HG03139 (cell line): ENCODE measurements around the gene NYAP2.

Experiments used
- ATAC-seq: cut with Tn5 transposase; IDR thresholded peaks from one replicate; pipeline ENCODE4 v1.9.1; 2021; ENCODE audit not compliant: unreplicated experiment

NYAP2 gene

DNA sequence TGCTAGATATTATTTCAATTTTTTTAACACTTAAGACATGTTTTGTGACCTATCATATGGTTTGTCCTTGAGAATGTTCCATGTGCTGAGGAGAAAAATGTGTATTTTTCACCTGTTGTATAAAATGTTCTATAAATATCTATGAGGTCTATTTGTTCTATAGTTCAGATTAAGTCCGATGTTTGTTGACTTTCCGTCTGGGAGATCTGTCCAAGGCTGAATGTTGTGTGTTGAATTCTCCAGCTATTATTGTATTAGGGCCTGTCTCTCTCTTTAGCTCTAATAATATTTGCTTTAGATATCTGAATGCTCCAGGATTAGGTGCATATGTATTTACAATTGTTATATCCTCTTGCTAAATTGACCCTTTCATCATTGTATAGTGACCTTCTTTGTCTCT, 144.1 kb downstream of the NYAP2 start:
- no peak for ATAC-seq

DNA sequence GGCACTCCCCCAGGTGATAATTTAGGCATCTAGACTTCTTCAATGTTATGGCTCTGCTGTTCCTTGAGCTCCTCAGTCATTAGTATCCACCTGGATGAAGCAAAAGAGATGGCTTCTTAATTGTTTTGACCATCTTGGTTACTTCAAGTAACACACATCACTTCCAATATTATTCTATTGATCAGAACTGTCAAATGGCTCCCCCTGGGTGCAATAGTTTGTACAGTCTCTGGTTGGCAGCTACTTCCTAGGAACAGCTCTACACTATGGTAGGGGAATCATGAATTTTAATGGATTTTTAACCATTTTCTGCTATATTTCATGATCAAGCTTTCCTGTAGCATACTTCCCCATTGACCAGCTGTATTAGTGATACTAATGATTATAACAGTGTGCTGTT, 157.0 kb downstream of the NYAP2 start:
- ATAC-seq: no peak

DNA sequence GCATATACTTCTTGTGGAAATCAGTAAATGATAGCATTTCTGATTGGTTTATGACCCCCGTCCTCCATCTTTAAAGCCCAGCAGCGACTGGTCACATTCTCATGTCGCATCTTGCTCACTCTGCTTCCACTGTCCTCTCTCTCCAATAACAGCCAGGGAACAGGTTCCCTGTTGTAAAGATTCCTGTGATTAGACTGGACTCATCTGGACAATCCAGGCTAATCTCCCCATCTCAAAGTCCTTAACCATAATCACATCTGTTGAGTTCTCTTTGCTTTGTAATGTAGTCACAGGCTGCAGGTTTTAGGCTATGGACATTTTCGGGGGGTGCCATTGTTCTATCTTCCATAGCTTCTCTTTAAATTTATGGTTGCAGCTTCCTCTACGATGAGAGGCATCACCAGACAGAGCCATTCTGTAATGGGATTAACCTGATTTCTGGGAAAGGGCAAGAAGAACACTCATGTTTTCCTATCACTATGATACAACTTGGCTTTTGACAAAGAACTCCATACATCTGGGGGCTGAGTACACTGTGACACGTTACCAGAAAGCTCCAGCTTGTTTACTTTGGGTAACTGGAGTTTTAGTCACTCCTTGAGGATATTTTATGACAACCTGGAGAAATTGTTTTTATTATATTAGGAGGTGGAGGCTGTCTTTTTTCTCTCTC, 159.0 kb downstream of the NYAP2 start:
- ATAC-seq: no peak

DNA sequence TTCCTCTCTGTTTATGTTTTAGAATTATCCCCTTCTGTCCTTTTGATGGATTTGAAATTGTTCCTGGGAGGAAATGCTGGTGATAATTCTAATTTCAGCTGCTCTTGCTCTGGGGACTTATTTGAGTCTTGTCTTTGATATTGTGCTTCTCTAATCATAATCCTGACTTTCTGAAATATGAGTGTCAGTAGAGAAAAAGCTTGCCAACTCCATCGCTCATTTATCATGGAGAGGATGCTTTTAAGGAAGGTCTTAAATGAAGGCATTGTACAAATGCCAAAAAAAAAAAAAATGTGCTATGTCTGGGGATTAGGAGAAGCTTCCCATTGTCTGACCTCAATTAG, 159.5 kb downstream of the NYAP2 start:
- ATAC-seq: no peak

DNA sequence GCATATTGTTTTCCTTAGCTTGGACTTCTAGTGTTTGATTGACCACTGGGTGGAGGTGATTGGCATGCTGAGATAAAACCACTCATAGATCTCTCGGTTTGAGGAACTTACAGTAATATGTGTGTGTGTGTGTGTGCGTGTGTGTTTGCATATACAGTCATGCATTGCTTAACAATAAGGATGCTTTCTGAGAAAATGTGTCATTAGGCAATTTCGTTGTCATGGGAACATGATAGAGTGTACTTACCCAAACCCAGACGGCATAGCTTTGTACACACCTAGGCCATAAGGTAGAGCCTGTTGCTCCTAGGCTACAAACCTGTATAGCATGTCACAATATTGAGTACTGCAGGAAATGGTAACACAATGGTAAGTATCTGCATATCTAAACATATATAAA, 167.3 kb downstream of the NYAP2 start:
- ATAC-seq: no peak

DNA sequence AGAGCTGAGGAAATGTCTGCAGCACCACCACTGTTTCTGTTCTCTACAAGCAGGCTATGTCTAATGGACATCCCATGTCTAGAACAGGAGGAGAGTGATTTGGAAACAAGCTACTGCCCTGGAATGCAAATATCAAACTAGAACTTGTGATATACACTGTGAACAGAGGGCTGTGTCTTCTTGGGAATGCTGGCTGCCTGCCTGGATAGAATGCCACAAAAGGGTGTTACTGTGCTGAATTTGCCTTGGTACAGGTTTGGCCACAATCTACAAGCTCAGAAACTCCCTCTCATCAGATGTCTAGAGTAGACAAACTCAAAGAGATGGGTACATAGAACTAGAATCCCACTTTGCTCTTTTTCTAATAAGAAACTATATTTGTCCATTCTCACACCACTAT, 170.5 kb downstream of the NYAP2 start:
- ATAC-seq: no peak

DNA sequence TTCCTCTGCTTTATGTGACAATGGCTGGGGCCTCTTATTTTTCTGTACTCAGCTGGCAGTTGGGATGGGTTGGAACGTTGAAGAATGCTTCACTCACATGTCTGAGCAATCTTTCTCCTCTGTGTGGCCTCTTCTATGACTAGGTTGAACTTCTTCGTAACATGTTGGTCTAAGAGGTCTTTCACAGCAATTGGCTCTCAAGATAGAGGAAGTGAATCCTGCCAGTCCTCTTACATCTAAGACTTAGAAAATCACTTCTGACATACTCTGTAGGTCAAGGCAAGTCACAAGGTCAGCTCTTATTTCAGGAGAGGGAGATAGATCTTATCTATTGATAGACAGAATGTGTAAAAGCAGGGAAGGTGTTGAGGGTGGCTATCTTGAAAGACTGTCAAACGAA, 174.1 kb downstream of the NYAP2 start:
- no peak for ATAC-seq

DNA sequence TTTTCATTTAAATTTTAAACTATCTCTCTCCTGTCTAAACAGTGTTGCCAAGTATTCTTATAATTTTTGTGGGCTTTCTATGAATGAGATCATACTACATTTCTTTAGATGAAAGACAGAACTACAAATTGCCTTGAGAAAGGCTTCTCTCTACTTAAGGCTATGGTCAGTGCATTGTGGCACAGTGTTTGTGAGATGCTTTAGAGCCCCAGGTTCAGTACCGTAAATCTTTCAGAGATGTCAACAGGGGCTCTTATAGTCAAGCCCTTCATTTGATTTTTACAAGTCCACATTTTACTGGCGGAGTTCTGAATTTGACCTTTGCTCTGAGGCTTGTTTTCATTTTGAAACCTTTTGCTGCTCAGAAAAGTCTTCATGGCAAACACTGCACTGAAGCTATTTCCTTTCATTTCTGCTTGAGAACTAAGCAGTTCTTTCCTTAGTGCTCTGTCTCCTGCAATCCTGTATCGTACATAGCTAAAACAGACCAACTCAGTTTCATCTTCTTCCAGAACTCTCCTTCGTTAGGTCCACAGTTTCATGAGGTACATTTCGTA, 175.2 kb downstream of the NYAP2 start:
- ATAC-seq: no peak

DNA sequence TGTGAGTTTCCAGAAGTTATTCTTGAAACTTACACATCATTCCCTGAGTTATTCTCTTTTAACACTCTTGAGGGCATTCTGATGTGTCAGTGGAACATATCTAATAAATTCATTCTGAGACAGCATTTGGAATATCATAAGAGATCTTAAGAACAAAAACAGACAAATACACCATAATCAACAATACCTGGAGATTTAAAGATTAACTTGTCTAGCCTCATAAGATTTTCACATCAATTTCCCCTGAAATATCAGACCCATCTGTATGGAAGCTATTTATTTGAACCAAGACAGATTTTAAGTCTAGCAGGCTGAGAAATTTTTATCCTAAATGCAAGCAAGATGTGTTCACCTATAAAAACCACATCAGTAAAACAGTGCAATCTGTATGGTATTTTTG, 181.6 kb downstream of the NYAP2 start:
- no peak for ATAC-seq

DNA sequence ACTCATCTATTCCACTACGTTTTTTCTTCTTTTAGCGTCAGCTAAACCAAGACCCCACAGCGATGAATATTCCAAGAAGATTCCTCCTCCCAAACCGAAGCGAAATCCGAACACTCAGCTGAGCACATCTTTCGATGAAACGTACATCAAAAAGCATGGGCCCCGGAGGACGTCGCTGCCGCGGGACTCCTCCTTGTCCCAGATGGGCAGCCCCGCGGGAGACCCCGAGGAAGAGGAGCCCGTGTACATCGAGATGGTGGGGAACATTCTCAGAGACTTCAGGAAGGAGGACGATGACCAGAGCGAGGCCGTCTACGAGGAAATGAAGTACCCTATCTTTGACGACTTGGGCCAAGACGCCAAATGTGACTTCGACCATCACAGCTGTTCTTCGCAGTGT, 182.4 kb downstream of the NYAP2 start:
- no peak for ATAC-seq

DNA sequence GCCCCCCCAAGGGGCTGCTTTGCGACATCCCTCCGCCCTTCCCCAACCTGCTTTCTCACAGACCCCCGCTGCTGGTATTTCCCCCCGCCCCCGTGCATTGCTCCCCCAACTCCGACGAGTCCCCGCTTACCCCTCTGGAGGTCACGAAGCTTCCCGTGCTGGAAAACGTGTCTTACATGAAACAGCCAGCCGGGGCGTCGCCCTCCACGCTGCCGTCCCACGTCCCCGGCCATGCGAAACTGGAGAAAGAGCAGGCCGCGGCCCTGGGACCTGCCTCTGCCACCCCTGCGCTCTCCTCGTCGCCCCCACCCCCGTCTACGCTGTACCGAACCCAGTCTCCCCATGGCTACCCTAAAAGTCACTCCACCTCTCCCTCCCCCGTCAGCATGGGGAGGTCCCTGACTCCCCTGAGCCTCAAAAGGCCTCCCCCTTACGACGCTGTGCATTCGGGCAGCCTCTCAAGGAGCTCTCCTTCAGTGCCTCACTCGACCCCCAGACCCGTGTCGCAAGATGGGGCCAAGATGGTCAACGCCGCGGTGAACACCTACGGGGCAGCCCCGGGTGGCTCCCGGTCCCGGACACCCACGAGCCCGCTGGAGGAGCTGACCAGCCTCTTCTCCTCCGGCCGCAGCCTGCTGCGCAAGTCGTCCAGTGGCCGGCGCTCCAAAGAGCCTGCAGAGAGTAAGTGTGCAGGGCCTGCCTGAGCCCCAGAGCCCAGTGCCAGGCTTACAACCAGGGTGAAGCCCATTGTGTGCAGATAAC, 183.0 kb downstream of the NYAP2 start:
- ATAC-seq: no peak

DNA sequence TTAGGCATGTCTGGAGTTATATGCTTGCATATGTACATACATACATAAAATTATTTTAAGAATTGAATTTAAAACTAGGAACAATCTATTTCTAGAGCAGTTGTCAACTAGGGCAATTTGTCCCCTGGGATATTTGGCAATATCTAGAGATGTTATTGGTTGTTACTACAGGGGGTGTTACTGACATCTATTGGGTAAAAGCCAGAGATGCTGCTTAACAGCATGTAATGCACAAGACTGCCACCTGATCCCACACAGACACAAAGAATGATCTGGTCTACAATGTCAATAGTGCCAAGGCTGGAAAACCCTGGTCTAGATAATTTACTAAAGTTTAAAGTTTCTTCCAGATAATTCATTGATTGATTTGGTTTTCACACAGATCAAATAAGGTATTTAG, 185.3 kb downstream of the NYAP2 start:
- ATAC-seq: no peak

DNA sequence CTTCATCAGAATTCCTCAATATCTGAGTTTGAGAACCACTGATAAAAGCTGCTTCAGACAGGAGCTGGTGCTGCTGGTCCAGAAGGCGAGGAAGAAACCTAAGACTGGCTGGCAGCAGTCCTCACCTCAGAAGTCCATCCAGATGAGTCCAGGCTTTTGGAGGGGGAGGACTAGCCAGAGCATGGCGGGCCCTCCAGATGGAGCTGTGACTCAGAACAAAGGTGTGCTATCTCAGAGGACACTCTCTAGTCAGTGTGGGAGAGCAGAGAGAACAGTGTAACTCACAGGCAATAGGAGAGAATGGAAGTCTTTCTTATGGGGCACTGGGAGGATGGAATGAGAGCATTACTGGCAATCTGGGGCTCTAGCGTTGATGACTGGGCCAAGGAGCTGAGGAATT, 191.4 kb downstream of the NYAP2 start:
- no peak for ATAC-seq

DNA sequence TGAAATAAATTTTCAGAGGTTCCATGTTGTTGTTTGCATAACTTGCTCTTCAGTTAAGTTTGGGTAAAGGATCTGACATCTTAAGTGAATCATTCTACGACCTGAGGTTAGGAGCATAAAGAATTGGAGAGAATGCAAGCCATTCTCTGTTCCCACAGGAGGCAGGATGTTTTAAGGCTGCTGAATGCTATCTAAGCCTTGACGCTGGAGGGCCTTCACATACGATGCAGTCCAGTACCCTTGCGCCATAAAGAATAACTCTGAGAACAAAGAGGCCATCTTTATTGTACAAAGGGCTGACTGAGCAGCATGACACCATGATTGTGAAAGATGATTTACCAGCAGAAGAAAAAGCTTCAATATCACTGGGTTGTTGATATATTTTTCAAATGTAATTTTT, 198.4 kb downstream of the NYAP2 start:
- no peak for ATAC-seq

DNA sequence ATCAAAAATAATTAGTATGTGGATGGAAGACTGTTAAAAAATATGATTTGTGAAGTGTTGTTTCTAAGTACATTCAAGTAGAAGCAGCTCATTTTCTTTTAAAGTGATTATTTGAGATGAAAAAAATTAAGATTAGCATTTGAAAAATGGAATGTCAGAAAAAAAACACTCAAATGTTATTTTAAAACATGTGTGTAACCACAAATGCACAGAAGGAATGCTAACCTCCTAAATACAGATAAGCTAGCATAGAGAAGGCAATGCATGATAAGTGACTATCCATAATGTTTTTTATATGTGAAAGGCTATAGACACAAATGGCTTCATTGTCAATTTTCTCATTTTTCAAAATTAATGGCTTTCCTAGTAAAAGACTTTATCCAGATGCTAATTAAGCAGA, 198.9 kb downstream of the NYAP2 start:
- no peak for ATAC-seq

DNA sequence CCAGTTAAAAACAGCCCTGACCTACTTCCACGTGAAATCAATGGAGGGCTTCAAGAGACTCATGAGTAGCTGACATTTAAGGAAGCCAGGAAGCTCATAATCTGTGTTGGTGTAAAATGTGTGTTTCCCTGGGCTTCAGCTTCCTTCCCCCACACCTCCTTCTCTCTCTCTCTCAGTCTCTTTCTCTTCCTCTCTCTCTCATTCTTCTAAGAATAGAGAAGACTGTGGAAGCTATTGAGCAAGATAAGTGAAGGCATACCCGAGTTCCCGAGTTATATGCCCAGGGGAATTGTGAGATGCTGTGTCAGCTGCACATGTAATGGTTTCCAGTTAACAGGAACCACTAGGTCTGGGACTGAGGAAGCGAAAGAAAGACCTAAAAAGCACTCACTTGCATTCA, 199.4 kb downstream of the NYAP2 start:
- no peak for ATAC-seq

DNA sequence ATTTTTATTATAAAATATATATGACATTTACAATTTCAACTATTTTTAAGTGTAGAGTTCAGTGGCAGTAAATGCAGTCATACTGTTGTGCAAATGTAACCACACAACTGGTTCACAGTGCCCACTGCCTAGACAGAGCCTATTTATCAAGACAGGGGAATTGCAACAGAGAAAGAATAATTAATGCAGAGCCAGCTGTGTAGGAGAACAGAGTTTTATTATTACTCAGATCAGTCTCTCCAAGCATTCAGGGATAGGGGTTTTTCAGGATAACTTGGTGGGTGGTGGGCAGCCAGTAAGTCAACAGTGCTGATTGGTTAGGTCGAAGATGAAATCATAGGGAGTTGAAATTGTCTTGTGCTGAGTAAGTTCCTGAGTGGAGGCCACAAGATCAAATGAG, 200.3 kb downstream of the NYAP2 start:
- no peak for ATAC-seq

DNA sequence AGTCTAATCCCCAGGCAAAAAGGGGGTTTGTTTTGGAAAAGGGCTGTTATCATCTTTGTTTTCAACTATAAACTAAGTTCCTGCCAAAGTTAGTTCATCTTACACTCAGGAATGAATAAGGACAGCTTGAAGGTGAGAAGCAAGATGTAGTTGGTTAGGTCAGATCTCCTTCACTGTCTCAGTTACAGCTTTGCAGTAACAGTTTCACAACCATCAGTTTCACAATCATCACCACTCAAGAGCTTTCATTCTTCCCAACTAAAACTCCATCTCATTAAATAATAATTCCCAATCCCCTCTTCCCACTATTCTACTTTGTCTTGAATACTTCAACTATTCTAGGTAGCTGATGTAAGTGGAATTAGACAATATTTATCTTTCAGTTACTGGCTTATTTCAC, 200.9 kb downstream of the NYAP2 start:
- ATAC-seq: no peak

DNA sequence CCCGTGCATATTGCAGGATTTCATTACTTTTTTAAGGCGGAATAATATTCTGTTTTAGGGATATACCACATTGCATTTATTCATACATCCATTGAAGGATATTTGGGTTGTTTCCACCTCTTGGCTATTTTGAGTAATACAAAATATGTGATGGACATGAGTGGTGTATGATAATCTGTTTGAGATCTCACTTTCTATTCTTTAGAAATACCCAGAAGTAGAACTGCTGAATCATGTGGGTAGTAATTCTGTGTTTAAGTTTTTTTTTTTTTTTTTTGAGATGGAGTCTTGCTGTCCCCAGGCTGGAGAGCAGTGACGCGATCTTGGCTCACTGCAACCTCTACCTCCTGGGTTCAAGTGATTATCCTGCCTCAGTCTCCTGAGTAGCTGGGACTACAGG, 201.4 kb downstream of the NYAP2 start:
- no peak for ATAC-seq

DNA sequence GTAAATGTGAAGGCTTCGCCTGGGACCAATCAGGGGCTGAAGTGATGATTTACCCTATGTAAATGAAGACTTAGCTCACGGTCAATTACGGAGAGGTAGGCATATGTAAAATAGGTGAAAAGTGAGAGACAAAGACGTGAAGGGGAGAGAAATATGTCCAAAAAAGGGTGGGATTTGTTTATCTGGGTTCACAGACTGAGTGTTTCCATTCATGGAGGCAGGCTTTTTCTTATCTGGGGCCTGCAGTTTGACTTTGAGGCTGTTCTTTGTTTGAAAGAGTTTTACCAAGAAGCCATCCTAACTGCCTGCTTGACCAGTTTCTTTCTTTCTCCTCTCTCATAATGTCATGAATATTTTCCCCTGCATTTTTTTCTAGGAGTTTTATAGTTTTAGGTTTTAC, 202.7 kb downstream of the NYAP2 start:
- no peak for ATAC-seq

DNA sequence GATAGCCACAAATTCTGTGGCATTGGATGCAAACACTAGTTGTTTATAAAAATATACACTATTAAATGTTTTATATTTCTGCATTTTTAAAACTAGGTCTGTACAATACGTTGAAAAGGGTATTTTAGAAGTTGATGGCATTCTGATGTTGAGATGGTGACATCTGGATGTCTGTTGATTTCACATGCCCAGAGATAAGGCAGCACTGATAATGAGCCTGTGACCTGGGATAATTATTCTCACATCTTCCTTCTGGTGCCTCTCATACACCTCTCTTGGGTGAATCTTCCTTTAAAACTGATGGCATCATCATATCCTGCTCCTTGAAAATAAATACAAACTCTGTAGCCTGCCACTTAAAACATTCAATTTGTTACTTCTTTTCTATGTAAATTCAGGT, 208.6 kb downstream of the NYAP2 start:
- ATAC-seq: no peak

DNA sequence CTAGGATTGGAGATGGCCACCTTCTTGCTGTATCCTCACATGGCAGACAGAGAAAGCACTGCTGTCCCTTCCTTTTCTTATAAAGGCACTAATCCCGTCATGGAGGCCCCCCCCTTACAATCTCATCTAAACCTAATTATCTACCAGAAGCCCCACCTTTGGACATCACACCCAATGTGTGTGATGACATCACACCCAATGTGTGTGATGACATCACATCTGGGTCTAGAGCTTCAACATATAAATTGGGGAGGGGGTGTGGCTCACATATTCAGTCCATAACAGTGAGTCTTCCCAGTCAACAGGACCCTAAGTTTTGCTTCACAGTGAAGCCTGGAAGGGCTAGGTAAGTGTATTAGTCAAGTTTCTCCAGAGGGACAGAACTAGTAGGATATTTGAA, 213.1 kb downstream of the NYAP2 start:
- no peak for ATAC-seq

DNA sequence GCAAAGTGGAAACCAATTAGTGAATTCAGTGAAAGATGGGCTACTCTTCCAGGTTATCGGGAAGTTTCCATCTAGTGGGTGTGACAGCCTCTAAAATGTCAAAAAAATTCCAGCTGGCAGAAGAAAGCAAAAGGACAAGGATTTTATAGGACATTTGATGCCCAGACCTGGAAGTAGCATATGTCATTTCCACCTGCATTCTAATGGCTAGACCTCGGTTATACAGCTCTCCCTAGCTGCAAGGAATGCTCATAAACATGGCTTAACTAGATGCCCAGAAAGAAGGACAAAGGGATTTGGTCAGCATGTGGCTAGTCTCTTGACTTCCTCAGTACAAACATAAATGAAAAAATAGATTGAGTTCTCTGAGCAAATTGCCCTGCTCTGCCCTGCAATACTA, 215.4 kb downstream of the NYAP2 start:
- no peak for ATAC-seq
